GM23338 (cell line): ENCODE data around the gene C22orf23. TPM values are rescaled to one million over a fixed set of nuclear protein-coding genes. Genes with fewer than 3 reads are reported as not detected.

Source experiments
- ATAC-seq: fragments of 200-7000 bp; cut with Tn5 transposase; 3 replicates; pipeline ENCODE4 v1.9.1; 2020
- DNase-seq: peaks from one replicate; pipeline ENCODE4 v3.0.0-alpha.2; 2015; ENCODE audit warnings: low spot score
- H2AFZ ChIP-seq: fragments of 200-600 bp; sonication (generic); 2 replicates; pipeline ENCODE4 v1.8.0; 2016; ENCODE audit warnings: antibody characterized with exemption, mild to moderate bottlenecking, moderate library complexity
- H3F3A ChIP-seq: fragments of 200-600 bp; sonication (generic); replicated peaks from 2 replicates; pipeline ENCODE4 v1.8.0; 2017; ENCODE audit warnings: antibody characterized with exemption, mixed run types, low read depth
- H3K27ac ChIP-seq: fragments of 200-600 bp; sonication (generic); 2 replicates; pipeline ENCODE4 v1.6.1; 2016; ENCODE audit warnings: low read depth
- H3K27me3 ChIP-seq: fragments of 200-600 bp; sonication (generic); 2 replicates; pipeline ENCODE4 v1.8.0; 2016; ENCODE audit warnings: mild to moderate bottlenecking, mixed run types, moderate library complexity; ENCODE audit not compliant: insufficient read depth
- H3K36me3 ChIP-seq: fragments of 200-600 bp; sonication (generic); 2 replicates; pipeline ENCODE4 v1.8.0; 2016; ENCODE audit warnings: mild to moderate bottlenecking; ENCODE audit not compliant: insufficient read depth
- H3K4me1 ChIP-seq: fragments of 200-600 bp; sonication (generic); 2 replicates; pipeline ENCODE4 v1.8.0; 2016; ENCODE audit warnings: mild to moderate bottlenecking, moderate library complexity; ENCODE audit not compliant: insufficient read depth
- H3K4me2 ChIP-seq: fragments of 200-600 bp; sonication (generic); 2 replicates; pipeline ENCODE4 v1.7.1; 2017; ENCODE audit warnings: mixed run types
- H3K4me3 ChIP-seq: fragments of 200-600 bp; sonication (generic); 2 replicates; pipeline ENCODE4 v1.6.1; 2016; ENCODE audit warnings: mixed run types
- H3K79me2 ChIP-seq: fragments of 200-600 bp; sonication (generic); replicated peaks from 2 replicates; pipeline ENCODE4 v1.8.0; 2017; ENCODE audit warnings: mild to moderate bottlenecking; ENCODE audit not compliant: insufficient read depth
- H3K9me2 ChIP-seq: fragments of 200-600 bp; sonication (generic); 2 replicates; pipeline ENCODE4 v1.8.0; 2017; ENCODE audit not compliant: insufficient read depth
- H4K20me1 ChIP-seq: fragments of 200-600 bp; sonication (generic); replicated peaks from 2 replicates; pipeline ENCODE4 v1.8.0; 2017; ENCODE audit warnings: mild to moderate bottlenecking; ENCODE audit not compliant: insufficient read depth
- H3K27ac Mint-ChIP-seq: 2 replicates; pipeline ENCODE4 v1.8.0; 2020; ENCODE audit warnings: inconsistent platforms, mild to moderate bottlenecking, moderate library complexity, mixed read lengths
- H3K27me3 Mint-ChIP-seq: 3 replicates; pipeline ENCODE4 v1.8.0; 2022; ENCODE audit warnings: low read depth, mild to moderate bottlenecking, moderate library complexity, mixed read lengths, inconsistent platforms; ENCODE audit not compliant: insufficient read depth, poor library complexity
- H3K36me3 Mint-ChIP-seq: 3 replicates; pipeline ENCODE4 v1.8.0; 2021; ENCODE audit warnings: low read depth, mild to moderate bottlenecking, inconsistent platforms, moderate library complexity, mixed read lengths
- H3K4me1 Mint-ChIP-seq: 3 replicates; pipeline ENCODE4 v1.8.0; 2020; ENCODE audit warnings: mild to moderate bottlenecking, inconsistent platforms, mixed read lengths
- H3K4me3 Mint-ChIP-seq: 3 replicates; pipeline ENCODE4 v1.8.0; 2021; ENCODE audit warnings: moderate library complexity, mild to moderate bottlenecking, inconsistent platforms, mixed read lengths
- H3K9me3 Mint-ChIP-seq: 3 replicates; pipeline ENCODE4 v1.8.0; 2020; ENCODE audit warnings: moderate library complexity, mild to moderate bottlenecking, inconsistent platforms, mixed read lengths
- ETS1 ChIP-seq: IDR thresholded peaks from 2 replicates; pipeline ENCODE4 v1.6.1; 2016; ENCODE audit warnings: antibody characterized with exemption
- EZH2phosphoT487 ChIP-seq: fragments of 200-600 bp; sonication (generic); IDR thresholded peaks from one replicate; pipeline ENCODE4 v1.8.1; 2018; ENCODE audit warnings: antibody characterized with exemption; ENCODE audit not compliant: unreplicated experiment
- JUNB ChIP-seq: IDR thresholded peaks from one replicate; pipeline ENCODE4 v1.6.1; 2016; ENCODE audit warnings: antibody characterized with exemption; ENCODE audit not compliant: unreplicated experiment
- NANOG ChIP-seq: IDR thresholded peaks from 2 replicates; pipeline ENCODE4 v1.6.1; 2016; ENCODE audit warnings: antibody characterized with exemption, borderline replicate concordance
- POLR2AphosphoS5 ChIP-seq: IDR thresholded peaks from 2 replicates; pipeline ENCODE4 v1.6.1; 2016; ENCODE audit warnings: antibody characterized with exemption, low read depth
- REST ChIP-seq: IDR thresholded peaks from one replicate; pipeline ENCODE4 v1.6.1; 2018; ENCODE audit warnings: antibody characterized with exemption; ENCODE audit not compliant: unreplicated experiment
- STAT1 ChIP-seq: IDR thresholded peaks from one replicate; pipeline ENCODE4 v1.6.1; 2016; ENCODE audit warnings: antibody characterized with exemption; ENCODE audit not compliant: unreplicated experiment
- ZNF331 ChIP-seq: fragments of 250-450 bp; sonication (Bioruptor Pico); IDR thresholded peaks from 2 replicates; pipeline ENCODE4 v1.5.0; 2020; ENCODE audit warnings: low read depth, mild to moderate bottlenecking, moderate library complexity
- polyA plus RNA-seq: library from polyadenylated mRNA; unstranded; fragments of >200 nt; fragmentation: Nextera tagmentation; extraction: Ambion mirVana; gene quantifications from 2 replicates; pipeline ENCODE4 v1.2.1, GENCODE V29; 2016
- total RNA-seq: library from RNA; depleted of rRNA; stranded (reverse); fragments of >200 nt; shearing (Covaris generic); gene quantifications from 2 replicates; pipeline ENCODE4 v1.2.3, GENCODE V29; 2014

The C22orf23 gene
- total and polyA plus RNA-seq, 2 experiments from 2014 or later, result 0.38 TPM; not detected in 1

GRCh38 chr22:37904572-37905533 lies 48.5 kb downstream of the C22orf23 start:
- peaks cover 10% of the 10 kb centered on the region for H3K27me3 Mint-ChIP-seq
- H3K4me2 ChIP-seq, result peak overlapping the region; percentile 84
- DNase-seq, result peak; percentile 40
- peak overlapping the region; percentile 42; the same call in 1 of the 2 replicates for H3K27ac Mint-ChIP-seq
- peaks cover 11% of the 10 kb centered on the region; the same call in 1 of the 2 replicates for H3K4me1 ChIP-seq
- H3F3A ChIP-seq, result peaks cover 18% of the 10 kb centered on the region
- H3K36me3 ChIP-seq, result no peaks in the 10 kb centered on the region
- H3K9me3 Mint-ChIP-seq, result no peaks in the 10 kb centered on the region; the same call in 2 of the 3 replicates
- peak overlapping the region; percentile 77 for H3K4me3 Mint-ChIP-seq
- H3K27ac ChIP-seq, result peak overlapping the region; percentile 50; the same call in 1 of the 2 replicates
- H2AFZ ChIP-seq, result peak overlapping the region; percentile 84; the same call in 1 of the 2 replicates
- H4K20me1 ChIP-seq, result no peaks in the 10 kb centered on the region; the same call in 1 of the 2 replicates
- H3K4me3 ChIP-seq, result peak overlapping the region; percentile 62
- peaks cover 4% of the 10 kb centered on the region; the same call in 1 of the 3 replicates for H3K36me3 Mint-ChIP-seq
- H3K79me2 ChIP-seq, result no peaks in the 10 kb centered on the region; the same call in 1 of the 2 replicates
- ATAC-seq, result no peak
- peaks cover 7% of the 10 kb centered on the region; the same call in 1 of the 2 replicates for H3K9me2 ChIP-seq
- peaks cover 22% of the 10 kb centered on the region for H3K4me1 Mint-ChIP-seq
- H3K27me3 ChIP-seq, result no peaks in the 10 kb centered on the region
- TF ChIP-seq POLR2AphosphoS5 (no peak), JUNB (no peak), NANOG (no peak), EZH2phosphoT487 (no peak), ETS1 (no peak)

- Histone ChIP-seq H3K9me2 (no peaks in the 10 kb centered on the region), H3K36me3 (no peaks in the 10 kb centered on the region), H3K27me3 (no peaks in the 10 kb centered on the region), H3K4me3 (no peak overlapping the region), H4K20me1 (no peaks in the 10 kb centered on the region; the same call in 1 of the 2 replicates), H3K4me2 (no peak overlapping the region), H3K79me2 (no peaks in the 10 kb centered on the region), H3K4me1 (peaks cover 44% of the 10 kb centered on the region), H3F3A (peaks cover 15% of the 10 kb centered on the region), H3K27ac (peak overlapping the region; percentile 94), H2AFZ (no peak overlapping the region; the same call in 1 of the 2 replicates)
- Mint-ChIP-seq H3K4me3 (no peak overlapping the region), H3K36me3 (peaks cover 3% of the 10 kb centered on the region; the same call in 2 of the 3 replicates), H3K4me1 (peaks cover 40% of the 10 kb centered on the region), H3K27ac (peak overlapping the region; percentile 92), H3K27me3 (peaks cover 10% of the 10 kb centered on the region), H3K9me3 (no peaks in the 10 kb centered on the region; the same call in 2 of the 3 replicates)
- peak; percentile 63 for DNase-seq
- ATAC-seq, result peak; percentile 36
- TF ChIP-seq REST, result no peak
- TF ChIP-seq ZNF331 (CRISPR knock-in tag), result no peak
- TF ChIP-seq STAT1, result no peak
These were observed 54.8 kb downstream of the C22orf23 start for GRCh38 chr22:37898441-37899181.
